GM19193 (cell line): ENCODE results near the gene TICAM1.

Source experiments
- POLR2A ChIP-seq: IDR thresholded peaks from 4 replicates; pipeline ENCODE4 v1.6.1; 2011; ENCODE audit not compliant: insufficient read depth, insufficient read length; ENCODE audit errors: extremely low read depth

The TICAM1 gene

GRCh38 chr19:4815426-4816201 lies 15.9 kb downstream of the TICAM1 start:
- no peak for TF ChIP-seq POLR2A

GRCh38 chr19:4814625-4815425 lies 16.7 kb downstream of the TICAM1 start:
- no peak for TF ChIP-seq POLR2A

- TF ChIP-seq POLR2A: no peak
These were observed 20.0 kb downstream of the TICAM1 start for GRCh38 chr19:4811328-4812131.

DNA sequence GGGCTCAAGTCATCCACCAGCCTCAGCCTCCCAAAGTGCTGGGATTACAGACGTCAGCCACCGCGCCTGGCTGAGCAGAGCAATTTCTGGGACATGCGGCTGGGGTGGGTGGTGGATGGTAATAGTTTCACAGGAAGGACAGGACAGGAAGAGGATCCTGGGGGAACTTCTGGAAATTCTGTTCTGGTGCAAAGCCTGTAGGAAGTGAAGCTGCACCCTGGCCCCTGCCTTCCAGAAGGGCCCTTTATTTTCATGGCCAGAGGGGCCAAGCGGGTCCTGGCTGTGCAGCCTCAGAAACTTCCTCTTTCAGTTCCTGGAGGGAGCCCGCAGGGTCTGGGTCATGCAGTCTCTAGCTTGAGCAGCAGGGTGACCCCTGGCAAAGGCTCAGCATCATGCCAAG lies 24.3 kb downstream of the TICAM1 start:
- TF ChIP-seq POLR2A: no peak

DNA sequence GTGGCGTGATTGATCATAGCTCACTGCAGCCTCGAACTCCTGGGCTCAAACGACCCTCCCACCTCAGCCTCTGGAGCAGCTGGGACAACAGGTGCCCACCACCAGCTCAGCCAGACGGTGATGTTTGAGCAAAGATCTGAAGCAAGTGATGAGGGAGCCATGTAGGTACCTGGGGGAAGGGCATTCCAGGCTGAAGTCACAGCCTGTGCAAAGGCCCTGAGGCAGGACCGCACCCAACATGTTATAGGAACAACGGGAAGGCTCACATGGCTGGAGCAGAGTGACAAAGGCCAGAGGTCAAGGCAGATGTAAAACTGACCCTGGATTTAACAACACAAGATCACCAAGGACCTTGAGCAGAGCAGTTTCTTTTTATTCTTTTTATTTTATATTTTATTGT lies 25.1 kb downstream of the TICAM1 start:
- no peak for TF ChIP-seq POLR2A

- TF ChIP-seq POLR2A: no peak
These were observed 27.5 kb downstream of the TICAM1 start for GRCh38 chr19:4803736-4804695.

GRCh38 chr19:4802711-4803110 lies 28.8 kb downstream of the TICAM1 start:
- no peak for TF ChIP-seq POLR2A

DNA sequence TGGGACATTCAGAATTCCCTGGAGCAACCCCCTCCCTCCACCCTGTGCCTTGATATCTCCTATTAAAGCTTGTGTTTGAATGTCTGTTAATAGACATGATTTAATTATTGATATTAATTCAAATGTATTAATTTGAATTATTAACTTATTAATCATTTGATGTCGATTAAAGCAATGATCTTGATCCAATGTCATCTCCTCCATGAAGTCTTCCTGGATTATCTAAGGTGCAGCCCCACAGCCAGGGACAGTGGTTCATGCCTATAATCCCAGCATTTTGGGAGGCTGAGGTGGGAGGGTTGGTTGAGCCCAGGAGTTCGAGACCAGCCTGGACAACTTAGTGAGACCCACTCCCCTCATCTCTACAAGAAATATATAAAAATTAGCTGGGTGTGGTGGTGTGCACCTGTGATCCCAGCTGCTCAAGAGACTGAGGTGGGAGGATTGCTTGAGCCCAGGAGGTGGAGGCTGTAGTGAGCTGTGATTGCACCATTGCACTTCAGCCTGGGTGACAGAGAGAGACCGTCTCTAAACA lies 30.4 kb downstream of the TICAM1 start:
- TF ChIP-seq POLR2A: no peak

- TF ChIP-seq POLR2A: no peak
These were observed 30.9 kb downstream of the TICAM1 start for GRCh38 chr19:4800591-4801081.

DNA sequence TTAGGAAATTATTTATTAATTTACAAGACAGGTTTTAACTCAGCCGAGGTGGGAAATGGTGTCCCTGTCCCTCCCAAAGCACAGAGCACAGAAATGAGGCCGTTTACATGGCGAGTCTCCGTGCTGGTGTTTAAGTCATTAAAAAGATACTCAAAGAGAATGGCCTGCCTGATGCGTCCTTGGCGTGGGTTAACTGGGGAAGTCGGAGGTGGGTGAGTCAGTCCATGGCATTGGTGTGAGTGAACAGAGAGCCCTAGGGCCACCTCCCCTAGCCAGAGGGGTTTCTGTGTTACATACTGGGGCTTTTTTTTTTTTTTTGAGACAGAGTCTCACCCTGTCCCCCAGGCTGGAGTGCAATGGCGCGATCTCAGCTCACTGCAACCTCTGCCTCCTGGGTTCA lies 36.1 kb downstream of the TICAM1 start:
- TF ChIP-seq POLR2A: no peak

- no peak for TF ChIP-seq POLR2A
These were observed 36.5 kb downstream of the TICAM1 start for GRCh38 chr19:4794971-4795370.

DNA sequence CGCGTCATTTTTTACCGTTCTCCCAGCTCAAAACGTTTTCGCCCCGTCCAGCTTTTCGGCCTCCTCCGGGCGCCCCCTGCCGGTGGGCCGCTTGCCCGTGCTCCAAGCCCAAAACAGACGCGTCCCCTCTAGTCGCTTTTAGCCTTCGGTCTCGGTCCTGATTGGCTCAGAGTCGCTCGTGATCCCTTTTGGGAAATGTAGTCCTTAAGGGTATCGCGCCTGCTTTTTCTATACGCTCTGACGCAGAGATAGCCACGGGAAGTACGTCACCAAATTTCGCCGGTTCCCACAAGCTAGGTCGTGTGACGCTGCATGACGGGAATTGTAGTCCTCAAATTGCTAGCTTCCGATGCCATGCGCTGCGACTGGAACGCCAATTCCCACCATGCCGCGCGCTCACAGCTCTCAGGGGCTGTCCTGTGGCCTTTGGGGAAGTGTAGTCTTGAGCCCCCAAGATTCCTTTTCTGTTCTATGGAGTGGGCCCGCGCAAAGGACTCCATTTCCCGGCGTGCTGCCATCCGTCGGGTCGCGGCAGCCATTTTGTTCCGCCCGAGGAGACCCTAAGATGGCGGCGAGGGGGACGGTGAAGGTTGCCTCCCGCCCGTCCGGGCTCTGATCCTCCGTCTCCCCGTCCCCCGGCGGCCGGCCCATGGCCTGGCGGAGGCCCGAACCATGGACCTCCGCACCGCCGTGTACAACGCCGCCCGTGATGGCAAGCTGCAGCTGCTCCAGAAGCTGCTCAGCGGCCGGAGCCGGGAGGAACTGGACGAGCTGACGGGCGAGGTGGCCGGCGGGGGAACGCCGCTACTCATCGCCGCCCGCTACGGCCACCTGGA lies 40.1 kb downstream of the TICAM1 start, which contains the start of gene FEM1A:
FEM1A (plus strand) TSS at position 552 of the 836 bp plus-strand sequence; CDS start at position 673, 121 bp downstream.
- peak; percentile 85 for TF ChIP-seq POLR2A

- TF ChIP-seq POLR2A: no peak
These were observed 49.7 kb downstream of the TICAM1 start for GRCh38 chr19:4781801-4782200.
